Endodermal cell (in vitro differentiated cells): ENCODE results near the gene KCNMA1. TPM values are rescaled to one million over a fixed set of nuclear protein-coding genes. Genes with fewer than 3 reads are reported as not detected.

ENCODE experiments used
- DNase-seq: peaks from one replicate; pipeline ENCODE4 v3.0.0-alpha.2; 2017
- H3K27ac ChIP-seq: 2 replicates; pipeline ENCODE4 v1.5.1; 2013; ENCODE audit warnings: mild to moderate bottlenecking, low read depth, low read length, moderate library complexity
- H3K27me3 ChIP-seq: 2 replicates; pipeline ENCODE4 v1.6.1; 2013; ENCODE audit warnings: mild to moderate bottlenecking, low read length, moderate library complexity; ENCODE audit not compliant: insufficient read depth, control insufficient read depth, poor library complexity, severe bottlenecking
- H3K36me3 ChIP-seq: 2 replicates; pipeline ENCODE4 v1.7.0; 2013; ENCODE audit warnings: mild to moderate bottlenecking, low read length, moderate library complexity; ENCODE audit not compliant: control insufficient read depth, insufficient read depth
- H3K4me1 ChIP-seq: one replicate; pipeline ENCODE4 v1.7.0; 2013; ENCODE audit warnings: low read length; ENCODE audit not compliant: control insufficient read depth, insufficient read depth
- H3K4me3 ChIP-seq: 2 replicates; pipeline ENCODE4 v1.5.1; 2013; ENCODE audit warnings: mild to moderate bottlenecking, low read length, moderate library complexity
- H3K9ac ChIP-seq: 2 replicates; pipeline ENCODE4 v1.6.1; 2013; ENCODE audit warnings: mild to moderate bottlenecking, low read length, moderate library complexity; ENCODE audit not compliant: poor library complexity, severe bottlenecking; ENCODE audit errors: extremely low read depth
- H3K9me3 ChIP-seq: 2 replicates; pipeline ENCODE4 v1.6.1; 2013; ENCODE audit warnings: mild to moderate bottlenecking, low read length, moderate library complexity; ENCODE audit not compliant: control insufficient read depth
- H3K27ac Mint-ChIP-seq: 2 replicates; pipeline ENCODE4 v1.8.0; 2020; ENCODE audit warnings: mixed read lengths
- H3K27me3 Mint-ChIP-seq: 2 replicates; pipeline ENCODE4 v1.8.0; 2021; ENCODE audit warnings: mild to moderate bottlenecking, mixed read lengths; ENCODE audit not compliant: insufficient read depth
- H3K36me3 Mint-ChIP-seq: 2 replicates; pipeline ENCODE4 v1.8.0; 2020; ENCODE audit warnings: low read depth, mixed read lengths
- H3K4me1 Mint-ChIP-seq: 2 replicates; pipeline ENCODE4 v1.8.0; 2020; ENCODE audit warnings: mixed read lengths
- H3K4me3 Mint-ChIP-seq: 2 replicates; pipeline ENCODE4 v1.8.0; 2020; ENCODE audit warnings: mild to moderate bottlenecking, moderate library complexity, mixed read lengths
- H3K9me3 Mint-ChIP-seq: 2 replicates; pipeline ENCODE4 v1.8.0; 2020; ENCODE audit warnings: mild to moderate bottlenecking, mixed read lengths
- WGBS, 2 experiments: methylation state at CpG; one replicate each; pipeline versions ENCODE4 v1.1.5 to v1.1.7; 2013; ENCODE audit warnings: missing lambda C conversion rate in 2 of 2, mixed read lengths in 1 of 2; ENCODE audit not compliant: insufficient coverage in 1 of 2, insufficient read length in 1 of 2; 5-methylcytosine and 5-hydroxymethylcytosine counted together
- total RNA-seq, 2 donors: library from RNA; stranded (reverse); fragmentation: NEBNext Ultra II Directional in 1 of 2; extraction: Animal tissue kit (Norgen Biotek cat#: 25700) in 1 of 2; gene quantifications; 2 replicates in 1 of 2; 3 replicates in 1 of 2; pipeline ENCODE4 v1.2.1, GENCODE V29; 2021
- TF ChIP-seq, protein P1 (sequence below): fragments of 200-600 bp; sonication (generic); conservative IDR thresholded peaks from 2 replicates; pipeline ENCODE4 v1.5.0; 2021; ENCODE audit warnings: antibody characterized with exemption, mild to moderate bottlenecking

The KCNMA1 gene
- total RNA-seq, 2 donors from 2014 or later, result 0.55 to 1.3 TPM

DNA sequence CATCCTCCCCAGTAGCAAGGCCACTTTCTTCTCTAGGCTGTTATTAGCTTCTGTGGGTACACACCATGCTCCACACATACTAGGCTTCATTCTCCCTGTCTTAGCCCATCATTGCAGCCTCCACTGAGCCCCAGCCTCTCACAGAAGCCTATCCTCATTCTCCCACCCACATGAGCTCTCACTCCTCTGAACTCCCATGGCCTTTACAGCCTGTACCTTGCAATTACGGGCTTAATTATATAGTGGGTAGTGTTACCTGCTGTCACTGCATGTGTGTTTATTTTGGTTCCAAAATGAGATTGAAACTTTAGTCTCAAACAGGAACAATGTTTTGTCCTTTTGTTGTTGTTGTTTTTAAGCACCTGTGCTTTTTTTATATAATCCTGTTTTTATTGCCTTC, 460.0 kb downstream of the KCNMA1 start:
- H3K4me3 Mint-ChIP-seq, result no peak overlapping the region
- TF ChIP-seq, protein P1, sequence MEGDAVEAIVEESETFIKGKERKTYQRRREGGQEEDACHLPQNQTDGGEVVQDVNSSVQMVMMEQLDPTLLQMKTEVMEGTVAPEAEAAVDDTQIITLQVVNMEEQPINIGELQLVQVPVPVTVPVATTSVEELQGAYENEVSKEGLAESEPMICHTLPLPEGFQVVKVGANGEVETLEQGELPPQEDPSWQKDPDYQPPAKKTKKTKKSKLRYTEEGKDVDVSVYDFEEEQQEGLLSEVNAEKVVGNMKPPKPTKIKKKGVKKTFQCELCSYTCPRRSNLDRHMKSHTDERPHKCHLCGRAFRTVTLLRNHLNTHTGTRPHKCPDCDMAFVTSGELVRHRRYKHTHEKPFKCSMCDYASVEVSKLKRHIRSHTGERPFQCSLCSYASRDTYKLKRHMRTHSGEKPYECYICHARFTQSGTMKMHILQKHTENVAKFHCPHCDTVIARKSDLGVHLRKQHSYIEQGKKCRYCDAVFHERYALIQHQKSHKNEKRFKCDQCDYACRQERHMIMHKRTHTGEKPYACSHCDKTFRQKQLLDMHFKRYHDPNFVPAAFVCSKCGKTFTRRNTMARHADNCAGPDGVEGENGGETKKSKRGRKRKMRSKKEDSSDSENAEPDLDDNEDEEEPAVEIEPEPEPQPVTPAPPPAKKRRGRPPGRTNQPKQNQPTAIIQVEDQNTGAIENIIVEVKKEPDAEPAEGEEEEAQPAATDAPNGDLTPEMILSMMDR, result no peak
- no peak for DNase-seq
- Histone ChIP-seq H3K36me3 (no peaks in the 10 kb centered on the region), H3K4me1 (no peaks in the 10 kb centered on the region), H3K27ac (no peak overlapping the region), H3K27me3 (no peaks in the 10 kb centered on the region), H3K4me3 (no peak overlapping the region), H3K9me3 (no peaks in the 10 kb centered on the region), H3K9ac (no peak overlapping the region)
- 91% methylated on average over 1 of the region's 1 CpG; no CpG with 5 or more reads in 1 of the 2 experiments for WGBS, 2 experiments
- H3K36me3 Mint-ChIP-seq, result no peaks in the 10 kb centered on the region
- H3K27me3 Mint-ChIP-seq, result peaks cover 4% of the 10 kb centered on the region
- H3K9me3 Mint-ChIP-seq, result peaks cover 1% of the 10 kb centered on the region
- H3K4me1 Mint-ChIP-seq, result peaks cover 6% of the 10 kb centered on the region
- H3K27ac Mint-ChIP-seq, result no peak overlapping the region

DNA sequence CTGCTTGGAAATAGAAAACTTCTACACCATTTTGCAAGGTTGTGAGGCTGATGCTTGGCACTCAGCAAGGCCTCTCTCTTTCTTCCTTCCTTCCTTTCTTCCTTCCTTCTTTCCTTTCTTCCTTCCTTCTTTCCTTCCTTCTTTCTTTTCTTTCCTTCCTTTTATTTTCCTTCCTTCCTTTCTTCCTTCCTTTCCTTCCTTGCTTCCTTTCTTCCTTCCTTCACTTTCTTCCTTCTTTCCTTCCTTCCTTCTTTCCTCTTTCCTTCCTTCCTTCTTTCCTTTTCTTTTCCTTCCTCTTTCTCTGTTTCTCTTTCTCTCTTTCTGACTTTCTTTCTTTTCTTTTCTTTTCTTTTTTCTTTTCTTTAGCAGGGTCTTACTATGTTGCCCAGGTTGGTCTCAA, 460.4 kb downstream of the KCNMA1 start:
- Histone ChIP-seq H3K9ac (no peak overlapping the region), H3K9me3 (no peaks in the 10 kb centered on the region), H3K27ac (no peak overlapping the region), H3K4me3 (no peak overlapping the region), H3K4me1 (no peaks in the 10 kb centered on the region), H3K27me3 (no peaks in the 10 kb centered on the region), H3K36me3 (no peaks in the 10 kb centered on the region)
- TF ChIP-seq, protein P1, result no peak
- H3K4me1 Mint-ChIP-seq, result peaks cover 6% of the 10 kb centered on the region
- no peak overlapping the region for H3K27ac Mint-ChIP-seq
- no peaks in the 10 kb centered on the region for H3K36me3 Mint-ChIP-seq
- peaks cover 4% of the 10 kb centered on the region for H3K27me3 Mint-ChIP-seq
- H3K4me3 Mint-ChIP-seq, result no peak overlapping the region
- DNase-seq, result no peak
- H3K9me3 Mint-ChIP-seq, result peaks cover 1% of the 10 kb centered on the region

DNA sequence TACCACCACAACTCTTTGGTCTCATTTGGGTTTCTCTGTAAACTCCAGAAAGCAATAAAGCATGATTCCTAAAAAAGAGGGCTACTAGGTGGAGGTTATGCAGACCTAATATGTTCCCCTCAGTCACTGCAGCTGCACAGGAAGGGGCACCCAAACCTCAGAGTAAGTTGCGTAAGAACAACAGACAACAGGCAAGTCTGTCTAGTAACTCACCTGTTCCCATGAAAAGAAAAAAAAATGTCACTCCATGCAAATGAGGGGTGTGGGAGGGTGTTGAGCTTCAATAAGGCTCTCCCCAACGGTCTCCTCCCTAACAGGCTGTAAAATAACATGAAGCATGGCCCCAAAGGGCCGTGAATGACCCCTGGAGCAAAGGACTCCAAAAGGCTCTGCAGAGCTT, 461.4 kb downstream of the KCNMA1 start:
- Mint-ChIP-seq H3K9me3 (peaks cover 1% of the 10 kb centered on the region), H3K36me3 (no peaks in the 10 kb centered on the region), H3K27me3 (peaks cover 4% of the 10 kb centered on the region), H3K4me3 (no peak overlapping the region), H3K4me1 (peaks cover 6% of the 10 kb centered on the region), H3K27ac (no peak overlapping the region)
- Histone ChIP-seq H3K9ac (no peak overlapping the region), H3K4me1 (no peaks in the 10 kb centered on the region), H3K4me3 (no peak overlapping the region), H3K27me3 (no peaks in the 10 kb centered on the region), H3K36me3 (no peaks in the 10 kb centered on the region), H3K27ac (no peak overlapping the region), H3K9me3 (no peaks in the 10 kb centered on the region)
- TF ChIP-seq, protein P1, result no peak
- DNase-seq, result no peak
- whole genome bisulfite sequencing, 2 experiments, result 86 to 100% methylated on average over 1 to 3 of the region's 3 CpGs
